Measurements from ENCODE around the gene PHF14. TPM values are rescaled to one million over a fixed set of nuclear protein-coding genes. Genes with fewer than 3 reads are reported as not detected.

The PHF14 gene
- total RNA-seq, 1 donor from 2014 or later = 41.8 TPM

DNA sequence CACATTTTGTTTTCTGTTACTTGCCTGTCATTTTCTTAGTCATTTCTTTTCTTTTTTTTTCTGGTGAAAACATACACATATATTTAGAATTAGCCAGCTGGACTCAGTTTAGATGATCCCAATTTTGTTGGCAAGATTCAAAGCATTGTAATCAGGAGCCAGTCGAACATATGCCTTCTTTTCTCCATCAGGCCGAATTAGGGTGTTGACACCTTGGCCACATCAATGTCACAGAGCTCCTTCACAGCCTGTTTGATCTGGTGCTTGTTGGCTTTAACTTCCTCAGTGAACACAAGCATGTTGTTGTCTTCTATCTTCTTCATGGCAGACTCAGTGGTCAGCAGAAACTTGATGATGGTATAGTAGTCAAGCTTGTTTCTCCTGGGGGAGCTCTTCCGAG lies 32.6 kb downstream of the PHF14 start:
- TF ChIP-seq, protein P1, sequence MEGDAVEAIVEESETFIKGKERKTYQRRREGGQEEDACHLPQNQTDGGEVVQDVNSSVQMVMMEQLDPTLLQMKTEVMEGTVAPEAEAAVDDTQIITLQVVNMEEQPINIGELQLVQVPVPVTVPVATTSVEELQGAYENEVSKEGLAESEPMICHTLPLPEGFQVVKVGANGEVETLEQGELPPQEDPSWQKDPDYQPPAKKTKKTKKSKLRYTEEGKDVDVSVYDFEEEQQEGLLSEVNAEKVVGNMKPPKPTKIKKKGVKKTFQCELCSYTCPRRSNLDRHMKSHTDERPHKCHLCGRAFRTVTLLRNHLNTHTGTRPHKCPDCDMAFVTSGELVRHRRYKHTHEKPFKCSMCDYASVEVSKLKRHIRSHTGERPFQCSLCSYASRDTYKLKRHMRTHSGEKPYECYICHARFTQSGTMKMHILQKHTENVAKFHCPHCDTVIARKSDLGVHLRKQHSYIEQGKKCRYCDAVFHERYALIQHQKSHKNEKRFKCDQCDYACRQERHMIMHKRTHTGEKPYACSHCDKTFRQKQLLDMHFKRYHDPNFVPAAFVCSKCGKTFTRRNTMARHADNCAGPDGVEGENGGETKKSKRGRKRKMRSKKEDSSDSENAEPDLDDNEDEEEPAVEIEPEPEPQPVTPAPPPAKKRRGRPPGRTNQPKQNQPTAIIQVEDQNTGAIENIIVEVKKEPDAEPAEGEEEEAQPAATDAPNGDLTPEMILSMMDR (IDR thresholded peaks at IDR 0.05) = no peak
- Histone ChIP-seq H3K27me3 (no peaks in the 10 kb centered on the region), H3K4me1 (no peaks in the 10 kb centered on the region), H3K9me3 (no peaks in the 10 kb centered on the region), H3K36me3 (no peaks in the 10 kb centered on the region), H3K4me3 (no peak overlapping the region), H3K27ac (no peak overlapping the region)
- intact Hi-C loops (cut with DNase I) = no loop called here
- no peak for DNase-seq (ENCODE audit: low spot score in 2 of 2)

GRCh38 chr7:11009631-11010030 lies 36.0 kb downstream of the PHF14 start:
- intact Hi-C loops (cut with DNase I) = no loop called here
- Histone ChIP-seq H3K4me3 (no peak overlapping the region), H3K27me3 (no peaks in the 10 kb centered on the region), H3K27ac (no peak overlapping the region), H3K4me1 (no peaks in the 10 kb centered on the region), H3K9me3 (no peaks in the 10 kb centered on the region), H3K36me3 (peaks cover 0 to 2% of the 10 kb centered on the region in 2 donors)
- TF ChIP-seq, protein P1 (IDR thresholded peaks at IDR 0.05) = no peak
- DNase-seq (ENCODE audit: low spot score in 2 of 2) = no peak

DNA sequence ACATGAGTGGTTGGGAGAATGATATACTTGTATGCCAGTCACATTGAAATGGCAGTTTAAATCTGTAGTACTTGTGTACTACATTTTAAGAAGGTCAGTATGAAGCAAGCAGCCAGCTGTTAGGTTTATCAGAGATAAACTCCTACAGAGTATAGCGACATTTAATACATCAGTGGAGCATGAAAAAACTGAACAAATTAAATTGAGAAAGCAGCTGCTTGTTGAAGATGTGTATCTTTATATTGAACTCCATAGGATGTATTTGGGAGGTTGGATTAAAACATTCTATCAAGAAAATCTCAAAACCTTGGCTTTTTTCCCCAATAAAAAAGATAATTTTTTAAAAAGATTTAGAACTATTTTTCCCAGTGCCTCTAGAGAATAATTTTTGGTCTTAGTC lies 47.8 kb downstream of the PHF14 start:
- DNase-seq (ENCODE audit: low spot score in 2 of 2) = no peak
- H3K9me3 ChIP-seq = peaks cover 0 to 6% of the 10 kb centered on the region in 2 donors
- intact Hi-C loops (cut with DNase I) = no loop called here
- TF ChIP-seq, protein P1 (IDR thresholded peaks at IDR 0.05) = no peak
- H3K4me1 ChIP-seq = no peaks in the 10 kb centered on the region
- no peak overlapping the region for H3K27ac ChIP-seq
- H3K27me3 ChIP-seq = no peaks in the 10 kb centered on the region
- no peak overlapping the region for H3K4me3 ChIP-seq
- H3K36me3 ChIP-seq = peaks cover 18 to 22% of the 10 kb centered on the region in 2 donors

DNA sequence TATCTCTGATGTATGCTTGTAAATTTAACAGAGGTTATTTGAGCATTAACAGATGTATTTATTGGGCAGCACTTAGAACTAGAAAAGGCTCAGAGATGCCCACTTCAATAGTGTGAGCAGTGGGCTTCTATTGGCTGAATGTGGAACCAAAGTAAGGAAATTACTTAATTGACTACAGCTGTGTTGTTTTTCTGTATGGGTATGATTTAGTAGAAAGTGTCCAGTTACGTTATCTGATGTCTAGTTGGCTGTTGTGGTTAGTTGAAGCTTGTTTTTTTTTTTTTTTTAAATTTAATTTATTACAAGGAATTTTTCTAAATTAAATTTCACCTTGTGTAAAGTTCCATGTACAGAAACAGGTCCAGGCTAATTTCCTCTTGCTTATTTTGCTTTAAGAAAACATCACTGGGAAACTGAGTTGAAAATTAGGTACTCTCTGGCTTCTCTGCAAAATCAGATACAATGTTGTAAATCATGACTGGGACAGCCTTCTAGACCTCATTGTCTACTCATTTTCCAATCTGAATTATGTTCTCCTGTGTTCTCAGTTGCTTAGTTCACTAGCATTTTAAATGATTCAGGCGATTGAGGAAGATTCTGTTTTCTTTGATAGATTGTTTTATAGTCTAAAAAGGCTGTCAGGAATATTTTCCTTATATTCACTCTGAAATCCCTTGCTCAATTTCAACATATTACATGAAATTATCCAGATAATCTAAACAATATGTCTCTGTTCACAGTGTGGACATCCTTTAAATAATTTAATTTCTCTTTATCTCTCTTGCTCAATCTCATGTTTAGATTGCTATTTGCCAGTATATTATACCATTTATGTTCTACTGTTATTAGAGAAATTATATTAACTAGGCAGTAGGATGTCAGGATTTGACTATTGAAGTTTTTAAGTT lies 53.0 kb downstream of the PHF14 start:
- peaks cover 0 to 6% of the 10 kb centered on the region in 2 donors for H3K9me3 ChIP-seq
- DNase-seq (ENCODE audit: low spot score in 2 of 2) = no peak
- H3K36me3 ChIP-seq = peaks cover 18 to 22% of the 10 kb centered on the region in 2 donors
- H3K4me1 ChIP-seq = no peaks in the 10 kb centered on the region
- intact Hi-C loops (cut with DNase I) = no loop called here
- TF ChIP-seq, protein P1 (IDR thresholded peaks at IDR 0.05) = no peak
- H3K27ac ChIP-seq = no peak overlapping the region
- no peaks in the 10 kb centered on the region for H3K27me3 ChIP-seq
- no peak overlapping the region for H3K4me3 ChIP-seq

- no peaks in the 10 kb centered on the region for H3K9me3 ChIP-seq
- DNase-seq (ENCODE audit: low spot score in 2 of 2) = no peak
- H3K4me1 ChIP-seq = no peaks in the 10 kb centered on the region
- H3K27me3 ChIP-seq = no peaks in the 10 kb centered on the region
- H3K36me3 ChIP-seq = peaks cover 11 to 12% of the 10 kb centered on the region in 2 donors
- no peak overlapping the region for H3K27ac ChIP-seq
- no peak overlapping the region for H3K4me3 ChIP-seq
- TF ChIP-seq, protein P1 (IDR thresholded peaks at IDR 0.05) = no peak
- intact Hi-C loops (cut with DNase I) = no loop called here
Measured at GRCh38 chr7:11035661-11036060, 62.0 kb downstream of the PHF14 start.
